ENCODE measurements around the gene ZFHX2.

Gene ZFHX2

GRCh38 chr14:23566112-23566777 lies 14.7 kb upstream of the ZFHX2 start:
- Histone ChIP-seq H3K36me3 (ENCODE audit: insufficient read depth, low read length) (no peaks in the 10 kb centered on the region), H3K27ac (ENCODE audit: low read depth, low read length) (no peak overlapping the region), H3K79me2 (ENCODE audit: control insufficient read depth, insufficient read depth, low read length, unreplicated experiment) (no peaks in the 10 kb centered on the region), H3K4me3 (ENCODE audit: low read depth, low read length) (peak overlapping the region; percentile 85; the same call in 1 of the 2 replicates), H2AFZ (ENCODE audit: low read length, unreplicated experiment) (no peak overlapping the region), H3K4me1 (ENCODE audit: control insufficient read depth, insufficient read depth, low read length, unreplicated experiment) (peaks cover 9% of the 10 kb centered on the region), H3K27me3 (ENCODE audit: insufficient read depth, low read length) (no peaks in the 10 kb centered on the region)

- Histone ChIP-seq H3K79me2 (ENCODE audit: control insufficient read depth, insufficient read depth, low read length, unreplicated experiment) (no peaks in the 10 kb centered on the region), H3K36me3 (ENCODE audit: insufficient read depth, low read length) (no peaks in the 10 kb centered on the region), H3K4me1 (ENCODE audit: control insufficient read depth, insufficient read depth, low read length, unreplicated experiment) (peaks cover 9% of the 10 kb centered on the region), H3K27me3 (ENCODE audit: insufficient read depth, low read length) (no peaks in the 10 kb centered on the region), H3K27ac (ENCODE audit: low read depth, low read length) (no peak overlapping the region), H2AFZ (ENCODE audit: low read length, unreplicated experiment) (no peak overlapping the region), H3K4me3 (ENCODE audit: low read depth, low read length) (no peak overlapping the region)
These were observed 14.1 kb upstream of the ZFHX2 start for GRCh38 chr14:23565626-23566025.

- no peak overlapping the region for H3K27ac ChIP-seq (ENCODE audit: low read depth, low read length)
- H3K36me3 ChIP-seq (ENCODE audit: insufficient read depth, low read length): 0 out of 2 replicates have a peak, but pooled peaks cover 4% of the 10 kb centered on the region
These were observed 13.3 kb upstream of the ZFHX2 start for GRCh38 chr14:23564876-23565275.

DNA sequence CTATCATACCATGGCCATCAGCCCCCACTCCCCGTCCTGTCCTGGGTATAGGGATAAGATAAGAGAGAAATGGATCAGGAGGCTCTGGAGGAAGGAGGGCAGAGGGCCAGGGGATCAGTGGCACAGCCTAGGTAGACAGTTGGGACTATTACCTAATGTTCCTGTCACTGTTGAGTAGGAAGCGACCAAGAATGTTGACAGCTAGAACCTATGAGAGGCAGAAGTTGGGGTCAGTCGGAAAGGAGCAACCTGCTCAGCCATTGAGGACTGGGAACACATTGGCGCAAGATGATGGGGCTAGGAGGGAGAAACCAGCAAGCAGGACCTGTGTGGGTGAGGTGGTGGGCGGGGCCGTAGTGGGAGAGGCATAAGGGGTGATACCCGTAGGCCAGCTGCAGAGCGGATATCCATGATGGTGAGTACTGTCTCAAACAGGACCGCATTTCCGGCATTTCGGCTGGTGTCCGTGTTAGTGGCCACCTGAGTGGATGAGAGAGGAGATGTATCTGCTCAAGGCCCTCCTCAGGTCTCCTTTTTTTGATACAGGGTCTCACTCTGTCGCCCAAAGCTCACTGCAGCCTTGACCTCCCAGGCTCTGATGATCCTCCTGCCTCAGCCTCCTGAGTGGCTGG lies 12.7 kb upstream of the ZFHX2 start:
- H3K36me3 ChIP-seq (ENCODE audit: insufficient read depth, low read length): 0 out of 2 replicates have a peak, but pooled peaks cover 4% of the 10 kb centered on the region

More at GRCh38 chr14:23564876-23565275, 13.3 kb upstream of the ZFHX2 start:
- H3K4me3 ChIP-seq (ENCODE audit: low read depth, low read length): no peak overlapping the region
- no peaks in the 10 kb centered on the region for H3K27me3 ChIP-seq (ENCODE audit: insufficient read depth, low read length)
- H3K4me1 ChIP-seq (ENCODE audit: control insufficient read depth, insufficient read depth, low read length, unreplicated experiment): peaks cover 13% of the 10 kb centered on the region
- no peak overlapping the region for H2AFZ ChIP-seq (ENCODE audit: low read length, unreplicated experiment)
- no peaks in the 10 kb centered on the region for H3K79me2 ChIP-seq (ENCODE audit: control insufficient read depth, insufficient read depth, low read length, unreplicated experiment)

DNA sequence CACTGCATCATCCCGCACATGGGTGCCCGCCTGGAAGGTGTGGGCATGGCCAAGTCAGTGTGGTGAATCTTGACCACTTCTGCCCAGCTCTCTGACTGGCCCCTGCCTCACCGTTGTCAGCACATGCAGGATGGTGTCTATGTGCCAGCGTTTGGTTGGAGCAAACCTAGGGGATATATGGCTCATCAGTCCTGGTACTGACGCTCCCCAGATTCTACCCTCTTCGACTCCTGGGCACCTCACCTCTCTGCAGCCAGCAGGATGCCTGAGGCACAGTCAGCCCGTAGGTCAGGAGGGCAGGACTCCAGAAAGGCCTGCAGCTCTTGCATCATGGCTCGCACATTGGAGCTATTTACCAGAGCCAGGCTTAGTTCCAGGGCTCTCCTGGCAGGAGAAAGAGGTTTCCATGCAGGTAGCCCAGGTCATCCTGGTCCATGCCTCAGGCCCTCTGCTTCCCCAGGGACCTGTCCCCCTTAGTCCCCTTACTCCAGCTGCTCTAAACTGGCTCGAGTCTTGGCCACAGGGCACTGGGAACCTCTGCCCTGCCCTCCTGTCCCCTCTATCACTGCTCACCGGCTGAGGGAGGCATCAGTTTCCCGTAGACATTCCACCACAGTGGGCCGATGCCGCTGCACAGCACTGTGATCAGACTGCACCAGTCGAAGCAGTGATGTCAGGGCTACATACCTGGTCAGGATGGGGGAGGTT lies 12.1 kb upstream of the ZFHX2 start:
- Histone ChIP-seq H3K4me3 (ENCODE audit: low read depth, low read length) (no peak overlapping the region), H3K36me3 (ENCODE audit: insufficient read depth, low read length) (0 out of 2 replicates have a peak, but pooled peaks cover 4% of the 10 kb centered on the region), H3K4me1 (ENCODE audit: control insufficient read depth, insufficient read depth, low read length, unreplicated experiment) (peaks cover 15% of the 10 kb centered on the region), H3K27ac (ENCODE audit: low read depth, low read length) (no peak overlapping the region), H2AFZ (ENCODE audit: low read length, unreplicated experiment) (no peak overlapping the region), H3K27me3 (ENCODE audit: insufficient read depth, low read length) (no peaks in the 10 kb centered on the region), H3K79me2 (ENCODE audit: control insufficient read depth, insufficient read depth, low read length, unreplicated experiment) (no peaks in the 10 kb centered on the region)

More for the DNA sequence above, 12.7 kb upstream of the ZFHX2 start:
- H3K79me2 ChIP-seq (ENCODE audit: control insufficient read depth, insufficient read depth, low read length, unreplicated experiment): no peaks in the 10 kb centered on the region
- no peak overlapping the region for H2AFZ ChIP-seq (ENCODE audit: low read length, unreplicated experiment)
- H3K27ac ChIP-seq (ENCODE audit: low read depth, low read length): no peak overlapping the region
- H3K4me1 ChIP-seq (ENCODE audit: control insufficient read depth, insufficient read depth, low read length, unreplicated experiment): peaks cover 17% of the 10 kb centered on the region
- H3K4me3 ChIP-seq (ENCODE audit: low read depth, low read length): no peak overlapping the region
- H3K27me3 ChIP-seq (ENCODE audit: insufficient read depth, low read length): no peaks in the 10 kb centered on the region

- Histone ChIP-seq H3K27me3 (ENCODE audit: insufficient read depth, low read length) (no peaks in the 10 kb centered on the region), H3K4me3 (ENCODE audit: low read depth, low read length) (no peak overlapping the region), H3K79me2 (ENCODE audit: control insufficient read depth, insufficient read depth, low read length, unreplicated experiment) (peaks cover 5% of the 10 kb centered on the region), H3K4me1 (ENCODE audit: control insufficient read depth, insufficient read depth, low read length, unreplicated experiment) (peaks cover 8% of the 10 kb centered on the region), H3K36me3 (ENCODE audit: insufficient read depth, low read length) (0 out of 2 replicates have a peak, but pooled peaks cover 4% of the 10 kb centered on the region), H3K27ac (ENCODE audit: low read depth, low read length) (no peak overlapping the region), H2AFZ (ENCODE audit: low read length, unreplicated experiment) (no peak overlapping the region)
These were observed 11.4 kb upstream of the ZFHX2 start for GRCh38 chr14:23562822-23563472.

DNA sequence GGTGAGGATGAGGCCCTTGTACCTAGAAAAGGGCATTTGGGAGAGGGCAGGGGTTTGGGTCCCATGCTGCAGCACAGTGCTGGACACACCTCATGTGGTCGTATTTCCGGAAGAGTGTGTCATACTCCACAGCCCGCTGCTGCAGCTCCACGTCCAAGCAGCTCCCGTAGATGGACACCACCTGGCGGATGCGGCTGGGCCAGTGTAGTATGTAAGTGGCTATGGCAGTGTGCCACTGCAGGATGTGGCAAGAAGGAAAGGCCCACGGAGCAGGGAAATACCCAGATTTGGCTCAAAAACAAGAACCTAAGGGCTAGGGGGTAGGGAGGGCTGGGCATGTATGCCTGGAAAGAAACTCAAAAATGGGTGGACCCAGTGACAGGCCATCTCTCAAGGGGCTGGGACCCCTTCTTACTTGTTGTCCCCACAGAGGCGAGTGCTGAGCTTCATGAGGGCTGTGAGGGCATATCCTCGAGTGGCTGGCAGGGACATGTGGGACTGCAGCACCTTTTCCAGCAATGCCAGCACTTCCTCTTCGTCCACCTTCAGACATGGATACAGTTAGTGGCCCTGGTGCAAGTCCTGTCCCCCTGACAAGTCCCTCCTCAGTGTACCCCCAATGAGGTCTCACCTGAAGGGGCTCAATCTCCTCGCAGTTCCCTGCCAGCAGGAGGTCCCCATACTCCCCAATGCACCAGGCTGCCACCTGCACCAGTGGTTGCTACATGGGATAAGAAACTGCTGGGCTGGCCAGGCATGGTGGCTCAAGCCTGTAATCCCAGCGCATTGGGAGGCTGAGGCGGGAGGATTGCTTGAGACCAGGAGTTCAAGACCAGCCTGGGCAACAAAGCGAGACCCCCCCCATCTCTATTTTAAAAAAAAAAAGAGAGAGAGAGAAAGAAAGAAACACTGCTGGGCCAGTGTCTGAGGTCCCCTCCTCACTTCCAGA lies 10.6 kb upstream of the ZFHX2 start:
- H3K27ac ChIP-seq (ENCODE audit: low read depth, low read length): no peak overlapping the region
- H3K27me3 ChIP-seq (ENCODE audit: insufficient read depth, low read length): no peaks in the 10 kb centered on the region
- H2AFZ ChIP-seq (ENCODE audit: low read length, unreplicated experiment): no peak overlapping the region
- no peak overlapping the region for H3K4me3 ChIP-seq (ENCODE audit: low read depth, low read length)
- H3K79me2 ChIP-seq (ENCODE audit: control insufficient read depth, insufficient read depth, low read length, unreplicated experiment): peaks cover 13% of the 10 kb centered on the region
- 0 out of 2 replicates have a peak, but pooled peaks cover 4% of the 10 kb centered on the region for H3K36me3 ChIP-seq (ENCODE audit: insufficient read depth, low read length)
- H3K4me1 ChIP-seq (ENCODE audit: control insufficient read depth, insufficient read depth, low read length, unreplicated experiment): peaks cover 12% of the 10 kb centered on the region

GRCh38 chr14:23561259-23561658 lies 9.7 kb upstream of the ZFHX2 start:
- H2AFZ ChIP-seq (ENCODE audit: low read length, unreplicated experiment): no peak overlapping the region
- H3K4me1 ChIP-seq (ENCODE audit: control insufficient read depth, insufficient read depth, low read length, unreplicated experiment): peaks cover 12% of the 10 kb centered on the region
- no peaks in the 10 kb centered on the region for H3K27me3 ChIP-seq (ENCODE audit: insufficient read depth, low read length)
- H3K4me3 ChIP-seq (ENCODE audit: low read depth, low read length): no peak overlapping the region
- no peak overlapping the region for H3K27ac ChIP-seq (ENCODE audit: low read depth, low read length)
- H3K36me3 ChIP-seq (ENCODE audit: insufficient read depth, low read length): 0 out of 2 replicates have a peak, but pooled peaks cover 4% of the 10 kb centered on the region
- peaks cover 22% of the 10 kb centered on the region for H3K79me2 ChIP-seq (ENCODE audit: control insufficient read depth, insufficient read depth, low read length, unreplicated experiment)

- Histone ChIP-seq H3K27ac (ENCODE audit: low read depth, low read length) (no peak overlapping the region), H3K27me3 (ENCODE audit: insufficient read depth, low read length) (no peaks in the 10 kb centered on the region), H3K4me1 (ENCODE audit: control insufficient read depth, insufficient read depth, low read length, unreplicated experiment) (peaks cover 12% of the 10 kb centered on the region), H3K4me3 (ENCODE audit: low read depth, low read length) (no peak overlapping the region), H3K79me2 (ENCODE audit: control insufficient read depth, insufficient read depth, low read length, unreplicated experiment) (peaks cover 23% of the 10 kb centered on the region), H3K36me3 (ENCODE audit: insufficient read depth, low read length) (0 out of 2 replicates have a peak, but pooled peaks cover 4% of the 10 kb centered on the region), H2AFZ (ENCODE audit: low read length, unreplicated experiment) (no peak overlapping the region)
These were observed 8.5 kb upstream of the ZFHX2 start for GRCh38 chr14:23559926-23560520.

Data from ACC112 (cell line).